HG03558 (cell line): ENCODE measurements around the gene TPD52L1.
"Not testable (repeated sequence)": the region's sequence is repeated elsewhere in the genome, so short reads cannot be mapped to it uniquely, and the experiment has no call there.

Source experiments
- ATAC-seq: cut with Tn5 transposase; IDR thresholded peaks from one replicate; pipeline ENCODE4 v1.9.1; 2021; ENCODE audit warnings: moderate number of reproducible peaks; ENCODE audit not compliant: unreplicated experiment; ENCODE audit errors: extremely low read depth

Gene TPD52L1

DNA sequence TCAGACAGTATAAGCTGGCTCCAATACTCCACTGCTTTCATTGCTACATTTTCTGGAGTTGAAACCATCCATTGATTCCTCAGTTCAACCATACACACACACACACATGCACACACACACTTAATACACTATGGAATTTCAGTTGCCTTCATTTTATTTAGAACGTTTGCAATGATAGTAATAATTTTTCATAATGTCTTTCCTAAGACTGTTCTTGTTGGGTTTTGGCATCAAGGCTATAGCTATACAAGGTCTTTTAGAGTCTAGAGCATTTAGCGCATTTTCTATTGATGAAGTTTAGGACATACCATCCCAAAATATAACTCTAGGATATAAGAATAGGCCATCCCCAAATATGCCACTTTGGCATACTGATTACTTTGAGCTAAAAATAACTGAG is 15.5 kb upstream of the TPD52L1 start:
- no peak for ATAC-seq

GRCh38 chr6:125140808-125141207 is 12.8 kb upstream of the TPD52L1 start:
- ATAC-seq: no peak

DNA sequence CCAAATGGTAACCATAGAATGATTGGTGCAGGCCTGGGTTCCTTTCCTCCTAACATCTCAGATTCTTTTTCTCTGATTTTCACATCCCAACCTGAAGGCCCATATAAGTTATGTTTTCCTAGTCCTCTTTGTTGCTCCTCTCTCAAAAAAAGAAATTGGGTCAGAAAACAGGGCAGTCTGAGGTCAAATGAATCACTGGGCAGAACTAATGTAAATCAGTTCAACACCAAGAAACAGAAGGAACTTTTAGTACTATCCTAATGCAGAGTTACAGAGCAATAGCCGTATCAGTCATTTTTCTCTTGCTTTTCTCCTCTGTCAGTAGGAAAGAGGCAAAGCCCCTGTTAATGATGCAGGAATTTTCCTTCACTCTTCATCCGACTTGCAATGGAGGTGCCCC is 11.0 kb upstream of the TPD52L1 start:
- ATAC-seq: no peak

- no peak for ATAC-seq
Measured at GRCh38 chr6:125144822-125145221, 8.8 kb upstream of the TPD52L1 start.

GRCh38 chr6:125149256-125150144 is 4.1 kb upstream of the TPD52L1 start:
- ATAC-seq: no peak

- ATAC-seq: no peak
Measured at GRCh38 chr6:125151700-125152099, 1.9 kb upstream of the TPD52L1 start.

DNA sequence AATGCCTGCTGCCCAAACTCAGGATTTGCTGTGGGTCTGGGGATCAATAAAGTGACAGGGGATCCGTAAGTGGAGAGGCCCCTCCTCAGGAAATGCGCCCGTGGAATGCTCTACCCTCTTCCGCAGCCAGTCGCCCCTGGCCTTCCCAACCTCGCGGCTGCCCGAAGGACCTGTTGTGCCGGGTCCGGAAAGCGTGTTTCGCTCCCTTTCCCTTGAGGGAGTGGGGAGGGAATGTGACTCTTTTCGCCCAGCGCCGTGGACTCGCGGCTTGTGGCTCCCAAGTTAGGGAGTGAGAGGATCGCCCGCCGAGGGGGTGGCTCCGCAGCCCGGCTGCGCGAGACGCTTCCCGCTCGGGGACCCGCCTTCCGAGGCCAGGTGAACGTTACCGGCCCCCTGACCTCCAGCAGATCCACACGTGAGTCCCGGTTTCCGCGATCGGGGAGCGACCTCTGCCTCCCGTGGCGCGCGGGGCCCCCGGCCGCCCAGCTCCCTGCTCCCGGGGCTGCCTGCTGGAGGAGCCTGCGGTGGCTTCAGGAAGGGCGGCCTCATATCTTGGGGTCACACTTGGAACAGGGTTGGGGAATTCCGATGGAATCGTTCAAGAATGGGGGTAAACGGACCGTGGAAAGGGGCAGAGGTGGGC is 666 bp downstream of the TPD52L1 start:
- no peak for ATAC-seq

- no peak for ATAC-seq
Measured at GRCh38 chr6:125154761-125155135, 1.2 kb downstream of the TPD52L1 start.

DNA sequence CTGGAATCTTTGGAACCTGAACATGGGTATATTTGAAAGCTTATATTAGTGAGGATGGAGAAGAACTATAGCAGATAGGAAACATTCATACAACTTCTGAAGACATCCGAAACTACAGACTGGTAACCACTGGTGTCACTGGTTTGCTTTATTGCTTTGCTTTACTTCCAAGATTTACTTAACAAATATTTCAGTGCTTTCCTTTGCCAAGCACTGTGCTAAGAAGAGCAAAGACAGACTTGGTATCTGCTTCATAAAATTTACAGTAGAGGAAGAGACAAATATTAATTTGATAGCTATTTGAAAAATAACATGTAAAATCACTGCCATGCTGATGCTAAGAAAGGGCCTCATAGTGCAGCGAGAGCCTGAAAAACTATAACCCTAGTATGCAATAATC is 1.8 kb downstream of the TPD52L1 start:
- ATAC-seq: no peak

- ATAC-seq: no peak
Measured at GRCh38 chr6:125156496-125156895, 2.9 kb downstream of the TPD52L1 start.

GRCh38 chr6:125157280-125157679 is 3.7 kb downstream of the TPD52L1 start:
- ATAC-seq: no peak

GRCh38 chr6:125157725-125158124 is 4.2 kb downstream of the TPD52L1 start:
- ATAC-seq: no peak

DNA sequence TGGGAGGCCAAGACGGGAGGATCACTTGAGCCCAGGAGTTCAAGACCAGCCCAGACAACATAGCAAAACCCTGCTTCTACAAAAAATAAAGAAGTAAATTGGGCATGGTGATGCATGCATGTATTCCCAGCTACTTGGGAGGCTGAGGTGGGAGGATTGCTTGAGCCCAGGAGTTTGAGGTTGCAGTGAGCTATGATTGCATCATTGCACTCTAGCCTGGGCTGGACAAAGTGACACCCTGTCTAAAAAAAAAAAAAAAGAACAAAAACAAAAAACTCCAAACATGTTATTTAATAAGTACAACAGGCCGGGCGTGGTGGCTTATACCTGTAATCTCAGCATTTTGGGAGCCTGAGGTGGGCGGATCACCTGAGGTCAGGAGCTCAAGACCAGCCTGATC is 9.8 kb downstream of the TPD52L1 start:
- ATAC-seq: not testable (repeated sequence)

- no peak for ATAC-seq
Measured at GRCh38 chr6:125163811-125164210, 10.2 kb downstream of the TPD52L1 start.

GRCh38 chr6:125164696-125165095 is 11.1 kb downstream of the TPD52L1 start:
- no peak for ATAC-seq

GRCh38 chr6:125165256-125165655 is 11.7 kb downstream of the TPD52L1 start:
- no peak for ATAC-seq

DNA sequence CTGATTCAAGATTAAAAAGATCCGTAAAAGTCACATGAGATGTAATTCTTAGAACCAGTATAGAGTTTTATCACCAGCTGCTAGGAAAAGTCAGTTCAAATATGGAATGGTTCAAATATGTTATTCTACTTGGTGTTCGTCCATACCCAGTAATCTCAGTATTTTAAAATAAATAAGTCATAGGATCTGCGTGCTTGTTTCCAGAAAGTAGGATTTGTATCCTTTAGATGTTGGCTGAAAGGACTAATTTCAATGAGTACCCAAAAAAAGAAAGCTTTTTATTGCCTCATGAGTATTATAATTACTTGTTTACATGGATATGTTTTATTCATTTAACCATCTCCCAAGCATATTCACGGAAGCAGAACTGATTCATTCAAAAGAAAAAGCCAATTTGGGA is 12.2 kb downstream of the TPD52L1 start:
- ATAC-seq: no peak

DNA sequence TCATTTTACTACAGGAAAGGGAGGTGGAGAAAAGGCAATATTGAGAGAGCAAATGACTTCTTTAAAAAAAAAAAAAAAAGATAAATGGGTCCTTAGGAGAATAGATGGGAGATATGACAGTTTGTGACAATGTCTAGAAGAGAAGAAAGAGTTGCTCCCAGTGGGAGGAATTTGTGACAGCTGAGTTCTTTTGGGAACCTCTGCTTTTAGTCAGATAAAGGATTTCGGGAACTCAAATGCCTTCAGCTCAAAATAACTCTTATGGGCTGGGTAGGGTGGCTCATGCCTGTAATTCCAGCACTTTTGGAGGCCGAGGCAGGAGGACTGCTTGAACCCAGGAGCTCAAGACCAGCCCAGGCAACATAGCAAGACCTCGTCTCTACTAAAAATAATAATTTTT is 13.1 kb downstream of the TPD52L1 start:
- ATAC-seq: no peak

- ATAC-seq: no peak
Measured at GRCh38 chr6:125167579-125167978, 14.0 kb downstream of the TPD52L1 start.

DNA sequence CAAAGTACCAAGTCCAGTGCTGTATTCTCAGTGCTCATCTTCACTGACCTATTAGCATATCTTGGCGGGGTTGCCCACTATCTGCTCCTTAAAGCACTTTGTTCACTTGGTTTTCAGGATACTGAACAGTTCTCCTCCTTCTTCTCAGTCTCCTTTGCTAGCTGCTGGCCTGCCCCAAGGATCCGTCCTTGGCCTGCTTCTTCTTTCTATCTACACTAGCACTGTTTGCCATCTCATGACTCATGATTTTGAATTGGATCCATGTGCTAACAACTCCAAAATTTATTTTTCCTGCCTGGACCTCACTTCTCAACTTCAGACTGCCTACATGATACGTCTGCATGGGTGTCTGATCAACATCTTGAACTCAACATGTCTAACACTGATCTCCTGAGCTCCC is 15.5 kb downstream of the TPD52L1 start:
- ATAC-seq: no peak

DNA sequence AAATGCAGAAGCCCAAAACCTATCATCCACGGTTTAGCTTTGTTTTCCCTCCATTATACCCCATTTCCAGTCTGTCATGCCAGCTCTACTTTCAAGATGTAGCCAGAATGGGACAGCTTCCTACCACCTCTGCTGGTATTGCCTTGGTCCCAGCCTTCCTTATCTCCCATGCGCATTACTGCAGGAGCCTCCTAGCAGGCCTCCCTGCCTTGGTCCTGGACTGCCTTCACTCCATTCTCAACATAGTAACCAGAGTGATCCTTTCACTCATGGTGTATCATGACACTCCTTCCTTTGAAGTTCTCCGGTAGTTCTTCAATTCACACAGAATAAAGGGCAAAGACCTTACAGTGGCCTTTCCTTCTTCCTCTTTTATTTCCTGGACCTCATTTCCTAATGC is 15.9 kb downstream of the TPD52L1 start:
- ATAC-seq: no peak

- ATAC-seq: no peak
Measured at GRCh38 chr6:125170376-125170775, 16.8 kb downstream of the TPD52L1 start.
